ENCODE results near the gene NFASC. TPM values are rescaled to one million over a fixed set of nuclear protein-coding genes. Genes with fewer than 3 reads are reported as not detected.

Gene NFASC
- total RNA-seq, 4 donors from 2014 or later, result 0.68 to 2.8 (median 1.7) TPM

DNA sequence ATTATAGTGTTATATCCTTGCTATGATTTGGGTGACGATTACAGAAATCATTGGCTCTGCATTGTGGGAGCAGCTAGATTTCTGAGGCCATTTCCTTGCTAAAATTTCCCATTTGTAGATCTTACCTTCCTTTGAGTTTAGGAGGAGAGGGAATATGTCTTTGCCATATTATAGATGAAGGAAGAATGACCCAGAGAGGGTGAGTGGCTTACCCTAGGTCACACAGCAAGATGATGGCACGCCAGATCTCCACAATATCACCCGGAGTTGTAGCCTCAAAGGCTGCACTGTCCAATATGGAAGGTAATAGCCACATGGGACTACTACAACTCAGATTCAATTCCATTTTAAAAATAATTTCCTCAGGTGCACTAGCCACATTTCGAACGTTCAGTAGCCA lies 182.6 kb downstream of the NFASC start:
- TF ChIP-seq, protein P1, sequence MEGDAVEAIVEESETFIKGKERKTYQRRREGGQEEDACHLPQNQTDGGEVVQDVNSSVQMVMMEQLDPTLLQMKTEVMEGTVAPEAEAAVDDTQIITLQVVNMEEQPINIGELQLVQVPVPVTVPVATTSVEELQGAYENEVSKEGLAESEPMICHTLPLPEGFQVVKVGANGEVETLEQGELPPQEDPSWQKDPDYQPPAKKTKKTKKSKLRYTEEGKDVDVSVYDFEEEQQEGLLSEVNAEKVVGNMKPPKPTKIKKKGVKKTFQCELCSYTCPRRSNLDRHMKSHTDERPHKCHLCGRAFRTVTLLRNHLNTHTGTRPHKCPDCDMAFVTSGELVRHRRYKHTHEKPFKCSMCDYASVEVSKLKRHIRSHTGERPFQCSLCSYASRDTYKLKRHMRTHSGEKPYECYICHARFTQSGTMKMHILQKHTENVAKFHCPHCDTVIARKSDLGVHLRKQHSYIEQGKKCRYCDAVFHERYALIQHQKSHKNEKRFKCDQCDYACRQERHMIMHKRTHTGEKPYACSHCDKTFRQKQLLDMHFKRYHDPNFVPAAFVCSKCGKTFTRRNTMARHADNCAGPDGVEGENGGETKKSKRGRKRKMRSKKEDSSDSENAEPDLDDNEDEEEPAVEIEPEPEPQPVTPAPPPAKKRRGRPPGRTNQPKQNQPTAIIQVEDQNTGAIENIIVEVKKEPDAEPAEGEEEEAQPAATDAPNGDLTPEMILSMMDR (IDR thresholded peaks at IDR 0.05; ENCODE audit: low read depth), result no peak

DNA sequence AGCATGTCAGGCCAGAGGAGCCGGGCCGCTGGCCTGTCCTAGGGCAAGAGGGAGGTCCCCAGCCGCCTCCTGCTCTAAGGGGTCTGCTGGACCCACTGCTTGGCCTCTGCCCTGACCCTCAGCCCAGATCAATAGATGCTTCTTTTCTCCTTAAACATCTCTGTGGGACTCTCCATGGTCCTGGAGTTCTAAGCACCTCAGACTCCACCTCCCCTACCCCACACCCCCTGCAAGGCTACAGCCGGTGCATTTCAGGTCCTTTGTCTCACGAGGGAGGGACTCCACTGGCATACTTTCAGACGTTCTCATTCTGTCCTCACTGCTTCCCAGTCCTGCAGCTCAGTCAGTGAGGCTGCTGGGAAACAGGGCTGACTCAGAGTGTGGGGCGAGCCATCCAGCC lies 183.4 kb downstream of the NFASC start:
- TF ChIP-seq, protein P1 (IDR thresholded peaks at IDR 0.05; ENCODE audit: low read depth), result no peak

DNA sequence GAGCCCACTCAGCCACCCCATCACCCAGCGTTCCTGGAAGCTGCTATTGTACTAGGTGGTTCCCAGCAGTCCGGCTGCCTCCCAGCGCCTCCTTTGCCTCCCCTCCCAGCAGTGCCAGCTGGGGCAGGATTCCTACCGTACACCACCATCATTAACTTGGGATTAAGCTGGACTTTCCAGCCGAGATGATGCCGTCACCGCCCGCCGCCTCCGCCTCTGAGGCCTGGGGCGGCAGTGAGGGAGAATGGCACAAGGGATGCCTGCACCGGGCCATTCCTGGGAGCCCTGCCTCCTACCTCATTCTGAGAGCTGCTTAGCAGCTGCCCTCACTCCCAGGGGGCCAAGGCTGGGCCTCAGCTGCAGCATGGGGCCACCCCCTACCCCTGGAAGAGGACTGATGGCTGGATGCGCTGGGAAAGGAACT lies 185.5 kb downstream of the NFASC start:
- TF ChIP-seq, protein P1 (IDR thresholded peaks at IDR 0.05; ENCODE audit: low read depth), result no peak

DNA sequence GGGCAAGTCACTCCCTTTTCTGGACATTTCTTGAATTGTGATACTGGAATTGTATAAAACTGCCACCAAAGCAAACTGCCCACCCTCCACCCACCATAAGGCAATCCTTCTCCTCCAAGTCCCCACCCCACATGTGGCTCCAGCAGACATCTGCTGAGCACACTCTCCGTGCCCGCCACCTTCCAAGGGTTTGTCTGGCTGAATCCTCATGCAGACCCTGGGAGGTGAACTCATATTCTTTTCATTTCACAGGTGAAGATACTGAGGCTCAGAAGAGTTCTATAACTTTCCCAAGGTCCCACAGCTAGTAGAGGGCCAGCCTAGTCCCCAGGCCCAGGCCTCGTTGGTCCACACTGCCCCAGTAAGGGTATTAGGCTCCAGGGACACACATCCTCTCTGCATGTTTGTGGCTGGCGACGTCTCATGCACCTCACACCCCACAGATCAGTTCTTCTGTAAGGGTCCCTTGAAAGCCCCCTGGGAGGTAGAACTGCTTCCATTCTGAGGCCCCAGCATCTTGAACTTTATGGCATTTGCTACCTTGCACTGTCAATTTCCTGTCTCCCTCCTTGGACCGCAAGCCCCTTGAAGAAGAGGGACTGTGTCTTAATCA lies 186.4 kb downstream of the NFASC start:
- TF ChIP-seq, protein P1 (IDR thresholded peaks at IDR 0.05; ENCODE audit: low read depth), result no peak

DNA sequence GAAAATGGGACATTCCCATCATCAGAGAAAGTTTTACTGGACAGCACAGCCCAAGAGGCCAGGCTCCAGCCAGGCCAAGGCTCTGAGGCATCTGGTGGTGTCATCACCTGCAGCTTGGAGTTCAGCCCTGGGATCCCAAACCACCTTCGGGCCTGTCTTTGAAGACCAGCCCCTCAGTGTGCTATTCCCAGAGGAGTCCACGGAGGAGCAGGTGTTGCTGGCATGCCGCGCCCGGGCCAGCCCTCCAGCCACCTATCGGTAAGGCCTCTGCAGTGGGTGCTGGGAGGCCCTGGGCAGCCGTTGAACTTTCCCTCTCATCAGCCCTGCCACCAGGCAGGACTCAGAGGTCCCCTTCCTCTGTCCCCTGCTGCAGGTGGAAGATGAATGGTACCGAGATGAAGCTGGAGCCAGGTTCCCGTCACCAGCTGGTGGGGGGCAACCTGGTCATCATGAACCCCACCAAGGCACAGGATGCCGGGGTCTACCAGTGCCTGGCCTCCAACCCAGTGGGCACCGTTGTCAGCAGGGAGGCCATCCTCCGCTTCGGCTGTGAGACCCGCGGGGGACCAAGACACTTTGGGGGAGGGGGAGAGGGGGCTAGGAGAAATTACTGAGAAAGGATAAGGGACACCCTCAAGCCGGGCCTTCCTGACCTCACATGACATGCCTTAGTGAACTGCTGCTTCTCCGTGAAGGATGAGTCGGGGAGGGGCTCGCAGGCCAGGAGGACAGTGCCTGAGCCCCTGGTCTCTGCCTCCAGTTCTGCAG lies 187.3 kb downstream of the NFASC start:
- TF ChIP-seq, protein P1 (IDR thresholded peaks at IDR 0.05; ENCODE audit: low read depth), result no peak

DNA sequence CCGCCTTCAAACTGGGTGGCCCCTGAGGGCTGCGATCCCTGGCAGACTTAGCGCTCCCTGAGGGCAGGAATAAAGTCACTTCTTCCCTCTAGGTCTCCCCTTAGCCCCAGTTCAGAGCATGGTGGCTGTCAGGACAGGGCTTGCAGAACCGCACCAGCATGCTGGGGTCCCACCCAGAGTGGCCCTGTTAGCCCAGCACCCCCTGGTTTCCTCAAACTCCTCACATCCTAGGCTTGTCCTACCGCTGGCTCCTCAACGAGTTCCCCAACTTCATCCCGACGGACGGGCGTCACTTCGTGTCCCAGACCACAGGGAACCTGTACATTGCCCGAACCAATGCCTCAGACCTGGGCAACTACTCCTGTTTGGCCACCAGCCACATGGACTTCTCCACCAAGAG lies 188.2 kb downstream of the NFASC start:
- TF ChIP-seq, protein P1 (IDR thresholded peaks at IDR 0.05; ENCODE audit: low read depth), result no peak

DNA sequence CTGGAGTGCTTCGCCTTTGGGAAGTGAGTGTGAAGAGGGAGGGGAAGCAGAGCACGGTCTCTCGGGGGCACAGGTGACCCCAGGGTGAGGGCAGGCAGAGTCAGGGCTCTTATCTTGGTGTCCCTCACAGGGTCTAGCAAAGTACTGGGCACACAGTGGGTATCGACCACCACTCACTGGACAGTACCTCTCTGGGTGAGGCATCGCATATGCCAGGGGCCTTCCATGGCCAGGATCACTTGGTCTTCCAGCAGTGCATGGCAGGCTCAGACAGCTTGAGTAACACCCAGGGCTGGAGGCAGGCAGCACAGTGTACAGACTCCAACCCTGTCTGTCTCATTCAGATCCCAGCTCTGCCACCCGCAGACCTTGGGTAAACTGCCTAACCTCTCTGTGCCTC lies 189.0 kb downstream of the NFASC start:
- TF ChIP-seq, protein P1 (IDR thresholded peaks at IDR 0.05; ENCODE audit: low read depth), result no peak
